Activated naive CD8-positive, alpha-beta T cell treated with anti-CD3 and anti-CD28 coated beads for 36 hours (primary cell): ENCODE results near the gene GALNT2. TPM values are rescaled to one million over a fixed set of nuclear protein-coding genes. Genes with fewer than 3 reads are reported as not detected.

Experiments
- DNase-seq: peaks from one replicate; pipeline ENCODE4 v3.0.0; 2021
- H3K27ac Mint-ChIP-seq: one replicate; pipeline ENCODE4 v1.8.0; 2022; ENCODE audit warnings: mild to moderate bottlenecking, moderate library complexity, mixed read lengths
- H3K27me3 Mint-ChIP-seq: one replicate; pipeline ENCODE4 v1.8.0; 2022; ENCODE audit warnings: mild to moderate bottlenecking, mixed read lengths
- H3K36me3 Mint-ChIP-seq: one replicate; pipeline ENCODE4 v1.8.0; 2021; ENCODE audit warnings: mild to moderate bottlenecking, mixed read lengths
- H3K4me1 Mint-ChIP-seq: one replicate; pipeline ENCODE4 v1.8.0; 2021; ENCODE audit warnings: mixed read lengths
- H3K4me3 Mint-ChIP-seq: one replicate; pipeline ENCODE4 v1.8.0; 2022; ENCODE audit warnings: mild to moderate bottlenecking, moderate library complexity, mixed read lengths
- H3K9me3 Mint-ChIP-seq: one replicate; pipeline ENCODE4 v1.8.0; 2022; ENCODE audit warnings: mixed read lengths
- total RNA-seq, 2 experiments: library from RNA; stranded (reverse); gene quantifications; one replicate each; pipeline ENCODE4 v1.2.3, GENCODE V29; 2021

The GALNT2 gene
- total RNA-seq, 2 experiments from 2014 or later: 46.5 to 48.2 TPM

DNA sequence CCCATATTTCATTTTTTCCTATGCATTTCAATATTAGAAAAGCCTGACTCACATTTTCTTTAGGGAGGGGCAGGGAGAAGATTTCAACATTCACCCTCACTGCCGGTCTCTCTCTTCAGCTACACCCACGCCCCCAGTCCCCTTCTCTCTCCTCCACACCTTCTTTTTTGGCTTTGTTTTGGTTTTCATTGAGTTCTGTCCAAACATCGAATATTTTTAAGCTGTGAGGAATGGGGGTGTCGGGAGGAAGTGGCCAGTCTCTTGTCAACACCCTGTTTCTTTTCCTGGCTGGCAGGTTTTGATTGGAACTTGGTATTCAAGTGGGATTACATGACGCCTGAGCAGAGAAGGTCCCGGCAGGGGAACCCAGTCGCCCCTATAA is 181.8 kb downstream of the GALNT2 start:
- DNase-seq: no peak
- H3K36me3 Mint-ChIP-seq: peaks cover 28% of the 10 kb centered on the region
- peaks cover 12% of the 10 kb centered on the region for H3K4me1 Mint-ChIP-seq
- H3K27me3 Mint-ChIP-seq: no peaks in the 10 kb centered on the region
- H3K9me3 Mint-ChIP-seq: no peaks in the 10 kb centered on the region
- no peak overlapping the region for H3K4me3 Mint-ChIP-seq
- no peak overlapping the region for H3K27ac Mint-ChIP-seq

DNA sequence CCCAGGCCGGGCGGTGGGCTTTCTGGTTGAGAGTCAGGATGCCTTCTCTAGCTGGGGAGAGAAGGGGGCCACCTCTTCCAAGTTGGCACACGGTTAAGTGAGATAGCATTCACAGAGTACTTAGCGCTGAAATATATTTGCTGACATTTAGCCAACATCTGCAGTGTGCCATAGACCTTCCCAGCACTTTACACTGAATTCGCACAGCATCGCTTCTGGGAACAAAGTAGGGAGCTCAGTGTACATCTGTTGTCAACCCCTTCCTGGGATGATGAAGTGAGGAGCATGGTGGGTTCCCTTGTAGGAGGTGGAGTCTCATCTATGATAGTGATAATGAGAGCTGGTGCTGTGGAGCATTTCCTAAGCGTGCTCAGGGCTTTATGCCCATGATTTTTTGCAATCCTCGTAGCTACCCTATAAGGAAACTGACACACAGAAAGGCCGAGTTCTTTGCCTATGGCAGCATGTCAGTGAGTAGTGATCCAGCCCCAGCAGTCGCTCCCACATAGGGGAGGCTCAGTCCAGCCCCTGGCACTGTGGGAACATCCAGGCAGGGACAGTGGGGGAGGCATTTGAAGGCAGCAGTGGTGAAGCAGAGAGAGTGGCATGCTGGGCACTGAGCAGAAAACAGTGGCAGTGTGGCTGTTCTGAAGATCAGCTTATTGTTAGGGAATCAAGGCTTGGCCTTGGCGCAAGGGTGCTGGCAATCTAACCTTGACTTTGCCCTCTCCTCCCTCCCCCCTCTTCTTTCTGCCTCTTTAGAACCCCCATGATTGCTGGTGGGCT is 182.8 kb downstream of the GALNT2 start:
- H3K4me3 Mint-ChIP-seq: no peak overlapping the region
- peaks cover 10% of the 10 kb centered on the region for H3K4me1 Mint-ChIP-seq
- H3K27me3 Mint-ChIP-seq: no peaks in the 10 kb centered on the region
- H3K27ac Mint-ChIP-seq: no peak overlapping the region
- H3K36me3 Mint-ChIP-seq: peaks cover 33% of the 10 kb centered on the region
- no peak for DNase-seq
- no peaks in the 10 kb centered on the region for H3K9me3 Mint-ChIP-seq

DNA sequence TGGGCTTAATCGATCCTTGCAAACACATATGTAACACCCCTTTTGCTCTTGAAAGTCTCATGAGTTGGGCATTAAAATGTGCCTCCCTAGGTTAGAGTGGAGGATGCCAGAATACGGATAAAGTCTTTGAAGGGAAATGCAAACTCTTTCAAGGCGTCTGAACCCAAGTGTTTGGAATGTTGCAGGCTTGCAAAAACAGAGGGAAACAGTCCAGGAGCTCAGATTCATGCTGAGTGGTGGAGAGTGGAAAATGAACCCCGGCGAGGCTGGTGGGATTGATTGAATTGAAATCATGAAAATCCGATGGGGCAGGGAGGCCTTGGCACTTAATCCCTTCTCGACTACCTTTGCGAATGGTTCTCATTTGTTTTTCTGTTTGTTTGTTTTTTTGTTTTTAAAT is 183.6 kb downstream of the GALNT2 start:
- no peak for DNase-seq
- H3K36me3 Mint-ChIP-seq: peaks cover 36% of the 10 kb centered on the region
- peaks cover 10% of the 10 kb centered on the region for H3K4me1 Mint-ChIP-seq
- no peaks in the 10 kb centered on the region for H3K27me3 Mint-ChIP-seq
- H3K9me3 Mint-ChIP-seq: no peaks in the 10 kb centered on the region
- no peak overlapping the region for H3K27ac Mint-ChIP-seq
- no peak overlapping the region for H3K4me3 Mint-ChIP-seq

DNA sequence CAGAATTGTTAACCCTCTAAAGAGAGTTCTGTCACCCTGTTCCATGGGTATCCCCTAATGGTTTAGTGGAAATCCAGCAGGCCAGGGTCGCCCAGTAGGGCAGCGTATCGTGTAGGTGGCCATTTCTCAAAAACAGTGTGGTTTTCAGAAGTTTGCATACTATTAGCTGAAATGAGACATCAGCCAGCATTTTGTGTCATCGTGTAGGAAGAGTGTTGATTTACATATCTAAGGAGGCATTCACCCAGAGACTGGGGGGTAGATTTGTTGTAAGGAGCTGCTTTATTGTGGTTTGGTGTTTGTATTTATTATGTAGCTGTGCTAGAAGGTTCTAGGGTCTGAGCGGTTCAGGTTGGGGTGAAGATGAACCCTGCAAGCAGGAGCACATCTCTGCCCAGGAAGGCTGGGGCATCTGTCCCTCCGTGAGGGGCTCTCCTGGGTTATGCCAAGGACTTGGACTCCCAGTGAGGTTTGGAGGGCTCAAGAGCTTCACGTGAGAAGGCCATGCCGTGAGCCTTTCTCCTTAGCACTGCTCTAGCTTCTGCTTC is 184.7 kb downstream of the GALNT2 start:
- Mint-ChIP-seq H3K36me3 (peaks cover 40% of the 10 kb centered on the region), H3K27ac (peak overlapping the region; percentile 1), H3K4me1 (peaks cover 10% of the 10 kb centered on the region), H3K4me3 (no peak overlapping the region), H3K27me3 (no peaks in the 10 kb centered on the region), H3K9me3 (no peaks in the 10 kb centered on the region)
- DNase-seq: no peak

DNA sequence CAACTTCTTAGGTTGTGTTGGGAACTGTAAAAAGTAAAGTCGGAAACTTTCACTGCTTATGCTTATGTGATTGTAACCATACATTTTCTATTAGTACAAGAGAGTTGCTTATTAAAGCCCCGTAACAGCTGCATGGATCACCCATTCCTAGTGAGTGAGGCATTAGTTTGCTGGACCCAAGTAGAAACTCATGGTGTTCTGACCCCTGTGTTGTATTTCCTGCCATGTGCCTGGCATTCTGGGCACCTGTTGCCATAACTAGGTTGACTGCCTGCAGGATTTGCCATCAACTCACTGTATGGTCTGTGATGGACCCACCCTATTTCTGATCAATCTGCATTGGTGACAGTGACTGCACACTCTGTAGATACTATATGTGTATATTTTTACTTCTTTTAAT is 186.1 kb downstream of the GALNT2 start:
- H3K4me3 Mint-ChIP-seq: no peak overlapping the region
- H3K4me1 Mint-ChIP-seq: peaks cover 10% of the 10 kb centered on the region
- H3K27ac Mint-ChIP-seq: no peak overlapping the region
- no peaks in the 10 kb centered on the region for H3K9me3 Mint-ChIP-seq
- no peak for DNase-seq
- no peaks in the 10 kb centered on the region for H3K27me3 Mint-ChIP-seq
- H3K36me3 Mint-ChIP-seq: peaks cover 45% of the 10 kb centered on the region

DNA sequence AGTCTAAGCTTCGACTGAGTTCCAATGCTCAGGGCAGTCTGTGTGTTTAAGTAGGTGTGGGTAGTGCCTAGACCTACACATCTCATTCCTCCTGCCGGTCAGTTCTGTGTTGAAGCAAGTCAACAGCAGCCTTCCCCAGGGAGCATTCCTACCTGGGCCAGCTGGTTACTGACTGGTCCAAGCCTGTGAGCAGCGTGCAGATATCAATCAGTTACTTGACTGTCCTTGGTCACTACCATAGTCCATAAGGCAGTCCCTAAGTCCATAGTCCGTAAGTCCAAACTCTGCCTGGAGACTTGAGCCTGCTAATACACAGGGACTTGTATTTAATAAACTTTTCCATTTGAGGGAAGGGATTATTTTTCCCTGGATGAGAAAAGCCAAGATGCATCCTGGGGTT is 187.2 kb downstream of the GALNT2 start:
- Mint-ChIP-seq H3K27ac (no peak overlapping the region), H3K9me3 (no peaks in the 10 kb centered on the region), H3K4me1 (peaks cover 10% of the 10 kb centered on the region), H3K27me3 (no peaks in the 10 kb centered on the region), H3K4me3 (no peak overlapping the region), H3K36me3 (peaks cover 41% of the 10 kb centered on the region)
- DNase-seq: no peak

DNA sequence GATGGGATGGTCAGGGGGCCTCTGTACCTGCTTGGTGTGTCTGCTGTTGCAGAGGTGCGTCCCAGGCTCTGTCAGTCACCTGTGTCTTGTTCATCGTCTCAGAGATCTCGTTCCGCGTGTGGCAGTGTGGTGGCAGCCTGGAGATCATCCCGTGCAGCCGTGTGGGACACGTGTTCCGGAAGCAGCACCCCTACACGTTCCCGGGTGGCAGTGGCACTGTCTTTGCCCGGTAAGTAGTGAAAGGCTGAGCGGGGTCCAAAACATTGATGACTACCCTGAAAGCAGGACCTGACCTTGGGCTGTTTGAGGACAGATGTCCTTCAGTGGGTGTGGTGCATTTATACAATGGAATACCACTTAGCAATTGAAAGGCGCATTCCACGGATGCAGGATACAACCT is 188.1 kb downstream of the GALNT2 start:
- Mint-ChIP-seq H3K4me1 (peaks cover 10% of the 10 kb centered on the region), H3K9me3 (no peaks in the 10 kb centered on the region), H3K27ac (no peak overlapping the region), H3K4me3 (no peak overlapping the region), H3K27me3 (no peaks in the 10 kb centered on the region), H3K36me3 (peaks cover 38% of the 10 kb centered on the region)
- DNase-seq: no peak

DNA sequence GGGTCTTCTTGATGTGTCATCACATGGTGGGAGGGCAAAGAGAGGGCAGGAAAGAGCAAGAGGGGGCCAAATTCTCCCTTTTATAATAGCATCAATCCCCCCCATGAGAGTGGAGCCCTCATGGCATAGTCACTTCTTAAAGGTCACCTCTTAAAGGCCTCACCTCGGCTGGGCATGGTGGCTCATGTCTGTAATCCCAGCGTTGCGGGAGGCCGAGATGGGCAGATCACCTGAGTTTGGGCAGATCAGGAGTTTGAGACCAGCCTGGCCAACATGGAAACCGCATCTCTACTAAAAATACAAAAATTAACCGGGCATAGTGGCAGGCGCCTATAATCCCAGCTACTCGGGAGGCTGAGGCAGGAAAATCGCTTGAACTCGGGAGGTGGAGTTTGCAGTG is 189.0 kb downstream of the GALNT2 start:
- Mint-ChIP-seq H3K4me3 (no peak overlapping the region), H3K9me3 (no peaks in the 10 kb centered on the region), H3K4me1 (peaks cover 10% of the 10 kb centered on the region), H3K27ac (no peak overlapping the region), H3K36me3 (peaks cover 36% of the 10 kb centered on the region), H3K27me3 (no peaks in the 10 kb centered on the region)
- no peak for DNase-seq

DNA sequence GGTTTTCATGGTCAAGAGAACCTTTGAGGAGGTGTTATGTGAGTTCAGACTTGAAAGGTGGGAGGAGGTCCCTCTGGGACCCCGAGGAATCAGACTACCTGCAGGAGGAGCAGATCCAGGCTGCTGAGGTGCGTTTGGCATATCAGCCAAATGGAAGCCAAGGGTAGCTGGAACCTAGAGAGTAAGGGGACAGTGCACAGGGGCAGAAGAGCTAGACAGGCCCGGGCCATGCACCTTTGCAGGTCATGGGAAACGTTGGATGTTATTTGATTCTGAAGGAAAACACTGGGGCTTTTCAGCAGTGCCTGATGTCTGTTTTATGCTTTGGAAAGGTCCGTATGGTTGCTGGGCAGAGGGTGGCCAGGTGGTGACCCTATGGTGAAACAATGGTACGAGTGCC is 189.9 kb downstream of the GALNT2 start:
- no peak overlapping the region for H3K27ac Mint-ChIP-seq
- peaks cover 36% of the 10 kb centered on the region for H3K36me3 Mint-ChIP-seq
- H3K9me3 Mint-ChIP-seq: no peaks in the 10 kb centered on the region
- no peak overlapping the region for H3K4me3 Mint-ChIP-seq
- H3K4me1 Mint-ChIP-seq: peaks cover 5% of the 10 kb centered on the region
- H3K27me3 Mint-ChIP-seq: no peaks in the 10 kb centered on the region
- DNase-seq: no peak

DNA sequence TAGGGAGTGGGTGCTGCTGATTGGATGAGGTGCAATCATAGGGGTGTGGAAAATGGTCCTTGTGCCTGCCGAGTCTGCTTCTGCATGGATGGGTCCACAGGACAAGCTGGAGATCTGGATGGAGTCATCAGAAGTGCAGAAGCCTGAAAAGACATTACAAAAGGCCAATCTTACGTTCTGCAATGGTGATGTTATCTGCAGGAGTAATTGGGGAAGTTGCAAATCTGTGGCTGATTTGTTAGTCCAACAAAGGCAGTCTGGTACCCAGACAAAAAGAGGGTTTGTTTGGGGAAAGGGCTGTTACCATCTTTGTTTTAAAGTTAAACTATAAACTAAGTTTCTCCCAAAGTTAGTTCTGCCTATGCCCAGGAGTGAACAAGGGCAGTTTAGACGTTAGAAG is 192.6 kb downstream of the GALNT2 start:
- H3K4me3 Mint-ChIP-seq: no peak overlapping the region
- H3K4me1 Mint-ChIP-seq: no peaks in the 10 kb centered on the region
- H3K27me3 Mint-ChIP-seq: no peaks in the 10 kb centered on the region
- no peak overlapping the region for H3K27ac Mint-ChIP-seq
- H3K9me3 Mint-ChIP-seq: no peaks in the 10 kb centered on the region
- DNase-seq: no peak
- H3K36me3 Mint-ChIP-seq: peaks cover 42% of the 10 kb centered on the region

DNA sequence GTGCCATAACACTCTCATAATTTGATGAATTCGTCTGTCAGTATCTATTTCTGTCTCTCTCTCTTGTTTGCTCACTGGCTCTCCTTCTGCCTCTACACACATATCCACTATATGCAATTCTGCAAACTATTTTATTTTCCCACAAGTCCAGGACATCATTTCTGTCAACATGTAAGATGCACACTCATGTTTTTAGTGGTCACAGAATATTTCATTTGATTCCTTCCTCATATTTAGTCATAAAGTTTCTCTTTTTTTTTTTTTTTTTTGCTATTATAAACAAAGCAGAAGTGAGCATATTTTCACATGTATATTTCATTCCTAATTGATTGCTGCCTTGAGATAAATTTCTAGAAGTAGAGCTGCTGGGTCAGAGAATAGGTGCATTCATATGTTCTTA is 193.8 kb downstream of the GALNT2 start:
- no peak for DNase-seq
- Mint-ChIP-seq H3K9me3 (no peaks in the 10 kb centered on the region), H3K4me1 (no peaks in the 10 kb centered on the region), H3K4me3 (no peak overlapping the region), H3K27me3 (no peaks in the 10 kb centered on the region), H3K36me3 (peaks cover 30% of the 10 kb centered on the region), H3K27ac (no peak overlapping the region)

DNA sequence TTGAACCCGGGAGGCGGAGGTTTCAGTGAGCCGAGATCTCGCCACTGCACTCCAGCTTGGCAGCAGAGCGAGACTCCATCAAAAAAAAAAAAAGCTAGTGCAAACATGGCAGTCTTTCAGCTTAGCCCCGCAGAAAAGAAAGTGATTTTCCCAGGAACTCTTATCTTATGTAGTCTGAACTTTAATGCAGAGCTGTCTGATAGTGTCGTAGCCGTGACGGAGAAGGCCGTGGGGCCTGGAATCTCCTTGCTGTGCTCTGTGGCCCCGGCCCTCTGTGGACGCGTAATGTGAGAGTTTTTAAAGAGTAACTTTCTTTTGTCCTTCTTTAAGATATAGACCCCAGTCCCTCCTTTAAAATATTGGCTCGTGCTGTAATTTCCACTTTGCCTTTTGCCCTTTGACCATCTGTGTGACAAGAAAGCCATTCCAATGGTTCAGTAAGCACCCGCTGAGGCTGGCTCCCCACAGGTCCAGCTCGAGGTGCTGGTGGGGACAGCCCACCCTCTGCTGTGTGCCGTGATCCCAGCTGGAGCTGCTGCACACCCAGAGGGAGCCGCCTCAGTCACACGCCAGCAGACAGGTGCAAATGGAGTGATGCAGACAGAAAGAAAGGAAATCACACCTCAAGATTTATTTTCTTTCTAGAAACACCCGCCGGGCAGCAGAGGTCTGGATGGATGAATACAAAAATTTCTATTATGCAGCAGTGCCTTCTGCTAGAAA is 195.1 kb downstream of the GALNT2 start:
- H3K9me3 Mint-ChIP-seq: no peaks in the 10 kb centered on the region
- peaks cover 2% of the 10 kb centered on the region for H3K4me1 Mint-ChIP-seq
- peaks cover 31% of the 10 kb centered on the region for H3K36me3 Mint-ChIP-seq
- no peak for DNase-seq
- no peaks in the 10 kb centered on the region for H3K27me3 Mint-ChIP-seq
- H3K27ac Mint-ChIP-seq: no peak overlapping the region
- H3K4me3 Mint-ChIP-seq: no peak overlapping the region

DNA sequence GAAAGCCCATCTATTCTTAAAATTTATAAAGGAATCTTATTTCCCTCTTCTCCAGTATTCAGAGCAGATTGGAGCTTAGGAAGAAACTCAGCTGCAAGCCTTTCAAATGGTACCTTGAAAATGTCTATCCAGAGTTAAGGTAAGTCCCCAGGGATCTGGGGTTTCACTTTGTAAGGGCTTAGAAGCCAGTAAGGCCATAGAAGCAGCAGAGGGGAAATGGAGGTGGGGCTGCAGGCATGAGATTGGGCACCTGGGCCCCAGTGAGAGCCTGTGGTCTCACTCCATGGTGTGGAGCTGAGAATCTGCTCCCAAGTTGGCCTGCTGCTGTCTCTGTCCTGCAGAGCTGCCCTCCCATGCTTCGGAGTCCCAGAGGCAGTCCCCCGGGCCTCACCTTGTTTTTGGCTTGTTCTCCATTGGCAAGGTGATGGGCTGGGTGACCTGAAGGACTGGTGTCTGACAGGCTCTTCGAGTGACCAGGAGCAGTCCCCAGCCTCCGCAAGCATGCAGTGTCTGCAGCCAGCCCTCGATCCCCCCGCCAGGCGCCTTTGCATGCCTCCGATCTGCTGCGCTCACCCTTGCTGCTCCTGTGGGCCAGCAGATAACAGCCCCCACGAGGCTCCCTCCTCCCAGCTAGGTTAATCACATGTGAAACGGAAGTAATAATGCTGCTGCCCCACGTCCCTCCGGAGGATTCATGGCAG is 196.0 kb downstream of the GALNT2 start:
- Mint-ChIP-seq H3K27ac (no peak overlapping the region), H3K36me3 (peaks cover 30% of the 10 kb centered on the region)

DNA sequence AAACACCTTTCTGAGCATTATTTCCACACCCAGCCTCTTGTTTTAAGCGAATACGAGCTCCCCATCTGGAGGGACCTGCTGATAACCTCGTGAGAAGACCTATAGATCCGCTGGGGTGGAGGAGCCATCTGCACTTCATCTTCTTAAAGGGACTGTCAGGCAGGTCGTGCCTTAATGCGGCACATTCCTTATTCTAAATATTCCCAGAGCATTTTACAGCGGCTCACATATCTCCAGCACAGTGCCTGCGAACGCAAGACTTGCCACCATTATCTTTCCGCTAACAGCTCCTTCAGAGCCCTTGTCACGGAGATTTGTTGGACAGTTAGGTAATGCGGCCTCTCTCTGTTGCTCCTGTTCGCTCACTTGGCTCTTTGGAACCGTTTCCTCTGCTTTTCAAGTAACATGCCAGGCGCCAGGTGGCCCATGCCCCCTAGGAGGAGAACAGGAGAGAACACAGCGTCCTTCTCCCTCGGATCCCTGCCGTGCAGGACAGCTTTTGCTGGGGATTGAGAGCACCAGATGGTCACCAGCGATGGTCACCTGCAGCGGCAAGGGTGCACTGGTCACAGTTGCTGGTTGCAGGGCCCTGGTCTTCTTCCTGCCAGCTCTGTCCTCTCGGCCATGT is 196.6 kb downstream of the GALNT2 start:
- Mint-ChIP-seq H3K4me3 (no peak overlapping the region), H3K27ac (no peak overlapping the region), H3K36me3 (peaks cover 28% of the 10 kb centered on the region), H3K27me3 (no peaks in the 10 kb centered on the region), H3K9me3 (no peaks in the 10 kb centered on the region), H3K4me1 (peaks cover 3% of the 10 kb centered on the region)
- DNase-seq: no peak

More for the DNA sequence above, 196.0 kb downstream of the GALNT2 start:
- no peak for DNase-seq
- Mint-ChIP-seq H3K4me1 (peaks cover 3% of the 10 kb centered on the region), H3K4me3 (no peak overlapping the region), H3K27me3 (no peaks in the 10 kb centered on the region), H3K9me3 (no peaks in the 10 kb centered on the region)

DNA sequence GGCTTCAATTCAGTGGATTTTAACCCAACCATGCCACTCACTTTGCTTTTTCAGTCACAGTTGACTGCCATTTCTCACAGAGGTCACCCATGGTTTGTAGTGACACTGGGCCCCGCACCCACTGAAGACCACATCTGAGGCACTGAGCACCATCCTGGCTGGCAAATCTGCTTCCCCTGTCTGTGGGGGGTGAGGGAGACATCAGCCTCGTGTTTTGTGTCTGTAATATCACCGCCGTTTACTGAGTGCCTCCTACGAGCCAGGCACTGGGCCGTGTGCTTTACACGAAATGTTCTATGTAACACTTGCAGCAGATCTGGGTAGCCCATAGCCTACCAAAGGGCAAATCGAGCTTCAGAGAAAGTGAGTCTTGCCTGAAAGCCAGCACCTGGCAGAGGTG is 197.3 kb downstream of the GALNT2 start:
- DNase-seq: no peak
- Mint-ChIP-seq H3K9me3 (no peaks in the 10 kb centered on the region), H3K36me3 (peaks cover 29% of the 10 kb centered on the region), H3K4me3 (no peak overlapping the region), H3K27me3 (no peaks in the 10 kb centered on the region), H3K4me1 (peaks cover 5% of the 10 kb centered on the region), H3K27ac (no peak overlapping the region)
